GM12878 (cell line): ENCODE data around the gene CCDC177. TPM values are rescaled to one million over a fixed set of nuclear protein-coding genes. Genes with fewer than 3 reads are reported as not detected.

Source experiments
- ATF2 ChIP-seq: IDR thresholded peaks from 2 replicates; pipeline ENCODE4 v1.6.1; 2012; ENCODE audit warnings: low read length, inconsistent platforms
- BCL11A ChIP-seq: IDR thresholded peaks from 2 replicates; pipeline ENCODE4 v1.6.1; 2011; ENCODE audit warnings: low read depth, low read length
- CREM ChIP-seq: IDR thresholded peaks from 2 replicates; pipeline ENCODE4 v1.6.1; 2014; ENCODE audit warnings: antibody characterized with exemption, low read depth
- ETV6 ChIP-seq, 2 experiments: fragments of 450-650 bp in 1 of 2; IDR thresholded peaks in 1 of 2; conservative IDR thresholded peaks in 1 of 2; 2 replicates each; pipeline ENCODE4 v1.6.1; 2014; ENCODE audit warnings: antibody characterized with exemption in 1 of 2, borderline replicate concordance in 1 of 2, low read depth in 1 of 2, mild to moderate bottlenecking in 1 of 2, moderate library complexity in 1 of 2
- IKZF2 ChIP-seq, 2 experiments: fragments of 450-650 bp; IDR thresholded peaks; 2 replicates each; pipeline ENCODE4 v1.6.1; 2017; ENCODE audit warnings: mild to moderate bottlenecking in 2 of 2, moderate library complexity in 2 of 2
- JUNB ChIP-seq: IDR thresholded peaks from 2 replicates; pipeline ENCODE4 v1.6.1; 2016; ENCODE audit warnings: antibody characterized with exemption, mild to moderate bottlenecking
- MEF2A ChIP-seq: IDR thresholded peaks from 2 replicates; pipeline ENCODE4 v1.6.1; 2011; ENCODE audit warnings: low read depth, mild to moderate bottlenecking, low read length, moderate library complexity; ENCODE audit not compliant: insufficient read depth
- MEF2B ChIP-seq: fragments of 450-650 bp; IDR thresholded peaks from 2 replicates; pipeline ENCODE4 v1.6.1; 2018; ENCODE audit warnings: mild to moderate bottlenecking, moderate library complexity; ENCODE audit not compliant: partially characterized antibody, poor library complexity, severe bottlenecking
- RBBP5 ChIP-seq: fragments of 200-600 bp; sonication (generic); conservative IDR thresholded peaks from 2 replicates; pipeline ENCODE4 v1.6.1; 2016
- RUNX3 ChIP-seq: IDR thresholded peaks from 2 replicates; pipeline ENCODE4 v1.6.1; 2012; ENCODE audit warnings: low read length, inconsistent platforms
- SPI1 ChIP-seq: IDR thresholded peaks from 2 replicates; pipeline ENCODE4 v1.6.1; 2011; ENCODE audit warnings: low read depth, mild to moderate bottlenecking, low read length, moderate library complexity, borderline replicate concordance; ENCODE audit not compliant: insufficient read depth
- SREBF1 ChIP-seq: IDR thresholded peaks from 2 replicates; pipeline ENCODE4 v1.6.1; 2012; ENCODE audit warnings: mild to moderate bottlenecking, low read length
- SREBF2 ChIP-seq: IDR thresholded peaks from 2 replicates; pipeline ENCODE4 v1.6.1; 2012; ENCODE audit warnings: mild to moderate bottlenecking, low read length
- polyA plus RNA-seq, 11 experiments: library from polyadenylated mRNA; depleted of rRNA in 4 of 11; unstranded in 6 of 11; stranded (reverse) in 5 of 11; fragments of >200 nt; fragmentation: Nextera tagmentation in 4 of 11; fragmentation: Illumina TruSeq in 1 of 11; extraction: Ambion mirVana in 4 of 11; extraction: Trizol in 1 of 11; gene quantifications; 1 replicate in 1 of 11; 2 replicates in 10 of 11; pipeline versions ENCODE4 v1.2.1 to v1.2.3, GENCODE V29; 2011 to 2016; ENCODE audit warnings: inconsistent platforms in 2 of 11, missing spikeins in 2 of 11, low read depth in 1 of 11
- total RNA-seq, 4 experiments: library from RNA; depleted of rRNA in 3 of 4; stranded (reverse); fragments of >200 nt in 3 of 4; fragmentation: Illumina TruSeq in 1 of 4; extraction: Trizol in 1 of 4; gene quantifications; 2 replicates each; pipeline versions ENCODE4 v1.2.1 to v1.2.3, GENCODE V29; 2013 to 2021
- TF ChIP-seq, protein P1 (sequence below): fragments of 450-650 bp; IDR thresholded peaks from 2 replicates; pipeline ENCODE4 v1.6.1; 2017; ENCODE audit warnings: mild to moderate bottlenecking, moderate library complexity

CCDC177 gene
- total and polyA plus RNA-seq, 10 of the 15 experiments (the other 5 are each of a cell fraction or from before 2014, with no cell fraction given), result not detected

- TF ChIP-seq, protein P1, sequence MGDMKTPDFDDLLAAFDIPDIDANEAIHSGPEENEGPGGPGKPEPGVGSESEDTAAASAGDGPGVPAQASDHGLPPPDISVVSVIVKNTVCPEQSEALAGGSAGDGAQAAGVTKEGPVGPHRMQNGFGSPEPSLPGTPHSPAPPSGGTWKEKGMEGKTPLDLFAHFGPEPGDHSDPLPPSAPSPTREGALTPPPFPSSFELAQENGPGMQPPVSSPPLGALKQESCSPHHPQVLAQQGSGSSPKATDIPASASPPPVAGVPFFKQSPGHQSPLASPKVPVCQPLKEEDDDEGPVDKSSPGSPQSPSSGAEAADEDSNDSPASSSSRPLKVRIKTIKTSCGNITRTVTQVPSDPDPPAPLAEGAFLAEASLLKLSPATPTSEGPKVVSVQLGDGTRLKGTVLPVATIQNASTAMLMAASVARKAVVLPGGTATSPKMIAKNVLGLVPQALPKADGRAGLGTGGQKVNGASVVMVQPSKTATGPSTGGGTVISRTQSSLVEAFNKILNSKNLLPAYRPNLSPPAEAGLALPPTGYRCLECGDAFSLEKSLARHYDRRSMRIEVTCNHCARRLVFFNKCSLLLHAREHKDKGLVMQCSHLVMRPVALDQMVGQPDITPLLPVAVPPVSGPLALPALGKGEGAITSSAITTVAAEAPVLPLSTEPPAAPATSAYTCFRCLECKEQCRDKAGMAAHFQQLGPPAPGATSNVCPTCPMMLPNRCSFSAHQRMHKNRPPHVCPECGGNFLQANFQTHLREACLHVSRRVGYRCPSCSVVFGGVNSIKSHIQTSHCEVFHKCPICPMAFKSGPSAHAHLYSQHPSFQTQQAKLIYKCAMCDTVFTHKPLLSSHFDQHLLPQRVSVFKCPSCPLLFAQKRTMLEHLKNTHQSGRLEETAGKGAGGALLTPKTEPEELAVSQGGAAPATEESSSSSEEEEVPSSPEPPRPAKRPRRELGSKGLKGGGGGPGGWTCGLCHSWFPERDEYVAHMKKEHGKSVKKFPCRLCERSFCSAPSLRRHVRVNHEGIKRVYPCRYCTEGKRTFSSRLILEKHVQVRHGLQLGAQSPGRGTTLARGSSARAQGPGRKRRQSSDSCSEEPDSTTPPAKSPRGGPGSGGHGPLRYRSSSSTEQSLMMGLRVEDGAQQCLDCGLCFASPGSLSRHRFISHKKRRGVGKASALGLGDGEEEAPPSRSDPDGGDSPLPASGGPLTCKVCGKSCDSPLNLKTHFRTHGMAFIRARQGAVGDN, result no peak
- TF ChIP-seq SREBF2 (no peak), MEF2A (peak; percentile 81), JUNB (peak; percentile 92), ATF2 (peak; percentile 56; the same call in 1 of the 2 replicates), BCL11A (peak; percentile 39; the same call in 1 of the 2 replicates), MEF2B (no peak), SREBF1 (no peak), IKZF2 (IDR thresholded peaks at IDR 0.05) (no peak), RBBP5 (no peak), RUNX3 (peak; percentile 38; the same call in 1 of the 2 replicates), CREM (0 out of 2 replicates have a peak, but pooled peaks have one; percentile 12), ETV6 (conservative IDR thresholded peaks at IDR 0.05 in 1 of 2, IDR thresholded peaks at IDR 0.05 in 1 of 2; ENCODE audit: borderline replicate concordance in 1 of 2, low read depth in 1 of 2) (no peak), SPI1 (peak; percentile 57; the same call in 1 of the 2 replicates)
- TF ChIP-seq, all 136 proteins: peak for 8
Measured at GRCh38 chr14:69540654-69541335, 33.9 kb downstream of the CCDC177 start (continued).
